ENCODE measurements around the gene MTNR1A.

The MTNR1A gene

DNA sequence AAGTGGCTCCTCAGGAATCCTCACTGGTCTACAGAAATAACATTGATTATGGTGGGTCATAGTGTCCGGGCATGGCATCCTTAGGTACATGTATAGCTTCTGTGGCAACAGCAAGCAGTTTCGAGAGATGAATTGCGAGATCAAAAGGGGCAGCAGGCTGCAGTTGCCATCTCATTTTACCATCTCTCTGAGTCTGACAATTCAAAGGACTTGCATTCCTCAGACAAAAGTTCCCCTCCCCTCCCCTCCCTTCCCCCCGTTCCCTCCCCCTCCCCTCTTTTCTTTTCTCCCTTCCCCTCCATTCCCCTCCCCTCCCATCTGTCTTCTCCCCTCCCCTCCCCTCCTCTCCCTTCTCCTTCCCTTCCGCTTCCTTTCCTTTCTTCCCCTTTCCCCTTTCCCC lies 70.2 kb downstream of the MTNR1A start:
- no peak for DNase-seq

DNA sequence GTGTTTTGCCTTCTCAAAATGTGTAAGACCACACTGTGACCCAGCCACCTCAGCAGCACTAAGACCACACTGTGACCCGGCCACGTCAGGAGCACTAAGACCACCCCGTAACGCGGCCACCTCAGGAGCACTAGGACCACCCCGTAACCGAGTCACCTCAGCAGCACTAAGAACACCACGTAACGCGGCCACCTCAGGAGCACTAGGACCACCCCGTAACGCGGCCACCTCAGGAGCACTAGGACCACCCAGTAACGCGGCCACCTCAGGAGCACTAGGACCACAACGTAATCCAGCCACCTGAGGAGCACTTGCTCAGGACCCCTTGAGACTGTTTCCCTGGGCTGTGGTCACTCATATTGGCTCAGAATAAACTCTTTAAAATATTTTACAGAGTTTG lies 71.7 kb downstream of the MTNR1A start:
- DNase-seq: no peak

All from CD4-positive, alpha-beta T cell treated with Interleukin-21 for 1 hour (primary cell).